ENCODE measurements around the gene L3MBTL4. TPM values are rescaled to one million over a fixed set of nuclear protein-coding genes. Genes with fewer than 3 reads are reported as not detected.
"Not testable (repeated sequence)": the region's sequence is repeated elsewhere in the genome, so short reads cannot be mapped to it uniquely, and the experiment has no call there.

The L3MBTL4 gene
- total RNA-seq, 1 donor from 2014 or later: 0.59 TPM

DNA sequence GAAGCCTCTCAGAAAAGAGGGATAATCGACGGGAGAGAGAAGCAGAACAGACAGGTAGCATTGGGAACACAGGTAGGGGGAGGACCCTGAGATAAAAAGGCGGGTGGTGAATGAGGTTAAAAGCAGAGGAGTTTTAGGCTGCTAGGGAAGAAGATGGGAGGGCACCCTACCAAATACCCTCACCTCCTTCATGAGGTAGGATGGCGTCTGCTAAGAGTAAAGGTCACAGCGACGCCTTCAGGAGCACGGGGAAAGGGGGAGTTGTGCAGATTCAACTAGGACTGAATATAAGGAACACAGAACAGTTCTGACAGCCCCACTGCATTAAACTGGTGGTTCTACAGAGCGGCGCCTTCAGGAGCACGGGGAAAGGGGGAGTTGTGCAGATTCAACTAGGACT is 142.6 kb downstream of the L3MBTL4 start:
- ATAC-seq (ENCODE audit: poor library complexity); DNase-seq; intact Hi-C loops (cut with DNase I): not testable (repeated sequence)

DNA sequence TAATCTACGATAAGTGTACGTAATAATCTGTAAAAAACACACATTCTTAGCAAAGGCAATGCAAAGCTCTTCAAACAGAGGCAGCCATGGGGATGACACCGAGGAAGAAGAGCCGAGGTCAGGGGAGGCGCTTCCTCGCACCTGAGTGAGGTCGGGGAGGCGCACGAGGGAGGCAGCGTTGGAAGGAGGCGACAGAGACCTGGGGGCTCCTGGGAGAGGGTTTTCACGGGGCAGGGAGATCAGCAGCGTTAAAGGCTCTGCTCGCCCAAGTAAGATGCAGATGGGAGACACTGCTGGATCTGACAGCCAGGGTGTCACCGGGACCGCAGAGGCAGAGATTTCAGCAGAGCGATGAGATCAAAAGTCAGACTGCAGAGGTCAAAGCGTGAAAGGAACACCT is 143.1 kb downstream of the L3MBTL4 start:
- intact Hi-C loops (cut with DNase I): no loop called here
- DNase-seq: no peak
- ATAC-seq (ENCODE audit: poor library complexity): no peak

DNA sequence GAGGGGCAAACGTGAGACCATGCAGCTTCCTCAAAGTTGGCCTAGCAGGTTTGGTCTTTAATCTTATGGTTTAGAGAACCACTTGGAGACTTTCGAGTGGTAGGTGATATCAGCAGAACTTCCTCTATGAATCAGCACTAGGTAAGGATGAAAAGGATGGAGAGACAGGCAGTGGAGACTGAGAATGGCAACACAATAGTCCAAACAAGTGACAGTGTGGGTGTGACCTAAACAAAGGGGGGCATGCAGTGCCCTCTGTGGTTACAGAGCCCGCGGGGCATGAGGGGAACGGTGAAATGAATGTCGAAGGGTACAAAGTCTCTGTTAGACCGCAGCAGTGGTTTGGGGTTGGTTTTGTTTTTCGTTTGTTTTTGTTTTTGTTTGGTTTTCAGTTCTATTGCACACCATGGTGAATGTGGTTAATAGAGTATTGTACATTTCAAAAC is 143.9 kb downstream of the L3MBTL4 start:
- intact Hi-C loops (cut with DNase I): no loop called here
- ATAC-seq (ENCODE audit: poor library complexity): no peak
- no peak for DNase-seq

DNA sequence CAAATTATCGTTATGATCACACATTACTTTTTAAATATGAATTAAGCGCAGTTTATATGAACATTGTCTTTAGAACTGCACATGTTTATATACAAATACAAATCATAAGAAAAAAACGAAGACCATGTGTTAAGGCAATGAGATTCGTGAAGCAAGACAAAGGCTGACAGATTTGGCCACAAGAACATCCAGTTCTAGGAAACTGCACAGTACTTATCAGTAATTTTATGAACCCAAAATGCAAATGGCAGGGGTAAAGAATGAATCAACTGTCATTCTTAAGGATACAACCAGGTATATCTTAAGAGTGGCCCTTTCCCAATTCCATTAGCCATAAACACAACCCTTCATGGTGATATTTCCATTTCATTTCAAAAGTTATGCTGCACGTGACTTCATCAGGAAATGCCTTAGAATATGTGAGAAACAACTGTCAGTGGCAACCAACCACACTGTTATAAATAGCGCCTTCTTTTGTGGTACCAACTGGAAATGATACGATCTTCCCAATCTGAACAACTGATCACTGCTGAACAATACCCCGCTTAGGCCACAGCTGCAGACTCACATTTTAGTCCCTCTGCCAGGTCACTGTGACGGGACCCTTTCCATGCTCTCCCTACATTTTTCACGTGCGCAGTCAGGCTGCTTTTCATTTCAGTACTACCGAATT is 144.9 kb downstream of the L3MBTL4 start:
- intact Hi-C loops (cut with DNase I): no loop called here
- ATAC-seq (ENCODE audit: poor library complexity) (no peak), DNase-seq (no peak)

DNA sequence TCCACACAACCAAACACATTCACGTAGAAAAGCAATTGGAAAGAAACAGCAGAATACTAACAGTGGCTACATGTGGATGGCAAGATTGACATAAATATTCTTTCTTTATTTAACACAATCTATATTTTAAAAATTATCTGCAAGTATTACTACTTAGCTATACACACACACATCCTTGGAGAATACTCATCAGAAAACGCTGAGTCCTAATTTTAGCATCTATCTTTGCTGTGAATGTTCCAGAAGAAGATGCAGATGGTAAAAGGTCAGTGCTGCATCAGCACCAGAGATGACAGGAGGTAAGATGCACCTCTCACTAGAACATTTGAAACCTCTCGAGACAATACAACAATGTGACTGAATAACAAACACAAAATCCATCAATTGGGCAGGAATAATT is 148.5 kb downstream of the L3MBTL4 start:
- no peak for ATAC-seq (ENCODE audit: poor library complexity)
- intact Hi-C loops (cut with DNase I): no loop called here
- DNase-seq: no peak

DNA sequence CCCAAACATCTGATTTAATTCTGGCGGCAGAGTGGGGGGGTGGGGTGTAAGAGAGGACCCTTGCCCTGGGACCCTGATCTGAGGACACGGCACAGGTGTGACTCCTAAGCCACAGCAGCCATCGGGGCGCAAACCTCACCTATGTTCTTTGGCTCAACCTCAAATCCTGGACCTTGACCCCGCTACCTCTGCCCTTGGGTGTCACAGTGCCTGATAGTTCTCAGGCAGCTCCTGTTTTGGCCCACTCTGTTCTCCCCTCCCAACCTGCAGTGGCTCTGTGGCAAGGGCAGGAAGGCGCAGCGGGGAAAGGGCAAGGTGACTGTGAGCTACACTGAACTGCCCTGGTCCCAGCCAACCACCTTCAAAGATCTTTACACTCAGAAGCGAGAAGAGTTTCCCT is 152.8 kb downstream of the L3MBTL4 start:
- intact Hi-C loops (cut with DNase I): no loop called here
- ATAC-seq (ENCODE audit: poor library complexity): no peak
- DNase-seq: no peak

DNA sequence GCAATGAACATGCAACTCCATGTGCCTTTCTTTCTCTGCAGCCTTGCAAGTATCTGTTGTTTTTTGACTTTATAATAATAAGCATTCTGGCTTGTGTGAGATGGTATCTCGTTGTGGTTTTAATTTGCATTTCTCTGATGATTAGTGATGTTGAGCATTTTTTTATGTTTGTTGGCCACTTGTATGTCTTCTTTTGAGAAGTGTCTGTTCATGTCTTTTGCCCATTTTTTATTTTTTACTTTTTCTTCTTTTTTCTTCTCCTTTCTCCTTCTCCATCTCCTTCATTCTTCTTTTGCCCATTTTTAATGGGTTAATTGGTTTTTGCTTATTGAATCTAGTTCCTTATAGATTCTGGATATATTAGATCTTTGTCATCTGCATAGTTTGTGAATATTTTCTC is 155.4 kb downstream of the L3MBTL4 start:
- ATAC-seq (ENCODE audit: poor library complexity); intact Hi-C loops (cut with DNase I); DNase-seq: not testable (repeated sequence)

DNA sequence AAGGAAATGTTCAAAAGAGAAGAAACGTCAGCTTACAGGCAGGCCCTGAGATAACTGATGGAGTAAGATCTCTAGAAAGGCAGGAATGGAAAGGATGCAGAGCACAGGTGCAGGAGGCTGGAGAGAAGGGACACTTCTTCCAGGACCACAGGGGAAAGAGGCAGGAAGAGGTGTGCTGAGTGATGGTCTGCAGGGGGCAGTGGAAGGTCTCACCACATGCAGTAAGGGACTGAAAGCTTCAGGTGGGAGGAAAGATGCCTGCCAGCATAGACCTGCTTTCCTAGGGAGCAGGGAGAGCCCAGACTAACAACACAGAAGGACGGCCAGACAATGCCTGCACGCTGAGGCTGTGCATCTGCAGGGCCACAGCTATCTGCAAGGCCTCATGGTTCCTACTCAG is 156.8 kb downstream of the L3MBTL4 start:
- intact Hi-C loops (cut with DNase I): no loop called here
- ATAC-seq (ENCODE audit: poor library complexity) (no peak), DNase-seq (no peak)

DNA sequence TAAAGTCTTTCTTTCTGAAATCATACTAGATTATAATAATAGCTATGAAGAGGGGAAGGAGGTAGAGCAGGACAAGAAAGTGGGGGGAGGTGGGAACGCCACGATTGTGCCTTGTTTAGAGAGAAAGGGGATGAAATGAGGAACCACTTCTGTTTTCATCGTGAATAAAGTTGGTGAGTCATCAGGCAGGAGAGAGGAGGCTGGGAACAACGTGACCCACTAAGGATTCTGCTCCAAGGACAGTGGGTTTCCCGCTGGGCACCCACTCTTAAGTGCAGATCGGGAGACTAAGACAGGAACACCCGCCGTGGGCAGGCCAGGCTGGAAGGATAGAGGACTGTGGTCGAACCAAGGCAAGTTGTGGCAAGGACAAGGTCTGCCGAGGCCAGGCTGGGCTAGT is 158.2 kb downstream of the L3MBTL4 start:
- intact Hi-C loops (cut with DNase I): no loop called here
- DNase-seq (no peak), ATAC-seq (ENCODE audit: poor library complexity) (no peak)

DNA sequence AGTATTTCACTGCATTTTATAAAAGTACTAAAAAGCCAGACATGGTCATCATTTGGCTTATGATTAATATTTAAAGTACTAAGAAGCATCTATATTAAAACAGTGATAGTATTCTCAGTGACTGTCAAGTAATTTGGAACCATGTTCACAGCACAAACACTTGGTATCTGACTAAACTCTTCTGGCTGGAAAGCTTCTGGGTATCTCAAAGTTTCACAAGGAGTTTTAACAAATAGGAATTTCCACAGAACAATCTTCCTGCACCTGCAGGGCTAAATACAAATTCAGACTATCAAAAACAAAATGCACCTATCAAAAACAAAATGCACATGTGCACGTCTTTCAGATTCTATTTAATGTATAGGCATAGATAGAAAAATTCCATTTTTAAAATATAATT is 158.8 kb downstream of the L3MBTL4 start:
- DNase-seq: no peak
- intact Hi-C loops (cut with DNase I): no loop called here
- ATAC-seq (ENCODE audit: poor library complexity): no peak

DNA sequence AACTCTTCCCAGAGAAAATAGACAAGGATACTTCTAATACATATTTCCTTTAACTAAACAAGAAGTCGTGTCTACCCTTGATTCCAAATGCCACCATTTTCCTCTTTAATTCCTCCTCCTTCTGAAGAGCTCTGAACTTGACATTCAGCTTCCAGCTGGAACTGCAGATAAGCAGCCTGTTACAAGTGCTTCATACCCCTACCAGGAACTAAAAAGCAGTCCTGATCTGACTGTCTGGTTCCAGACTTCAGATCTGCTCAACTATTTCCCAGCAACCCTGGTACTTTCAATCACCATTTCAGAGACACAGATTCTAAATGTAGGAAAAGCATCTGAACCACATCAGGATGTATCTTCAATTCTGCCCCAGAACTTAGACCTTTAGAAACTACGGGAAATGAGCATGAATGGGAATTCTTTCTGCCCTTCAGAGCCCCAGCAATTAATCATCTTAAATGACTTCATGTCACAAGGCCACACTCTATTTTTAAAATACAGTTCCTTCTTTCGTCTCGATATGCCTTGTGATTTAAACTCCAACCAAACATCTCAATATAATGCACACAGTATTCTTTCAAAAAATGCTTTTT is 159.5 kb downstream of the L3MBTL4 start:
- ATAC-seq (ENCODE audit: poor library complexity) (peak; percentile 27), DNase-seq (no peak)
- intact Hi-C loops (cut with DNase I): no loop called here

DNA sequence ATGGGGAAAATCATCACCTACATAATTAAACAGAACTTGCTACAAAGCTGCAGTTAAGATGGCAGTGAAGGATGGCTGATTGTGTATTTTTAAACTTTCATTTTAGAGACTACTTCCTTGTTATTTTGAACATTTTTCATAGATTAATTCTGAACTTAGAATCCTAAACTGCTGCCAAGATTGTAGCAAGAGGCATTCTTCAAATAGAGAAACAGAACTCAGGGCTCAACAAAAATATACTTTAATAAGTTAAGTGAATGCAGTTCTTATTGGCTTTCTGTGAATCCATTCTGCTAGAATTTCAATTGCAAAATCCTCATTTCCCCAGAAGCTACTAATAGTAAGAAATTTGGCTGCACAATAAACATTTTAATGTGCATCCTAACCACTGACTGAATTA is 160.3 kb downstream of the L3MBTL4 start:
- DNase-seq: no peak
- intact Hi-C loops (cut with DNase I): no loop called here
- ATAC-seq (ENCODE audit: poor library complexity): no peak

DNA sequence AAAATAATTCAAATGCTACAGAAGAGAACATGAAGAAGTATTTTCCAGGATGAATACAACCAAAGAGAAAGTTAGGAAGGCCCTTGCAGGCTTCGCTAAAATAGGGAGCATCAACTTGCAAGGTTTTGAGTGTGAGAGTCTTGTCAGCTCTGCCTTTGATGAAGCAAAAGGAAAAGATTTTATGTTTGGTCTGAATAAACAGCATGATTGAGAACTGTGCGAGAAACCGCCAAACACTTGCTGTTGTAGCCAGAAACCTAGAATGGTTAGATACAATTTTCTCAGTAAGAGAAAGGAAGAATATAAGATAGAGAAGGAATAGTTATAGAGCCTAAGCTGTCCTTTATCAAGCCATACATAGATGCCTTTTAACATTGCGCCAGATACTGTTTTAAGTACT is 163.6 kb downstream of the L3MBTL4 start:
- ATAC-seq (ENCODE audit: poor library complexity) (no peak), DNase-seq (no peak)
- intact Hi-C loops (cut with DNase I): no loop called here

DNA sequence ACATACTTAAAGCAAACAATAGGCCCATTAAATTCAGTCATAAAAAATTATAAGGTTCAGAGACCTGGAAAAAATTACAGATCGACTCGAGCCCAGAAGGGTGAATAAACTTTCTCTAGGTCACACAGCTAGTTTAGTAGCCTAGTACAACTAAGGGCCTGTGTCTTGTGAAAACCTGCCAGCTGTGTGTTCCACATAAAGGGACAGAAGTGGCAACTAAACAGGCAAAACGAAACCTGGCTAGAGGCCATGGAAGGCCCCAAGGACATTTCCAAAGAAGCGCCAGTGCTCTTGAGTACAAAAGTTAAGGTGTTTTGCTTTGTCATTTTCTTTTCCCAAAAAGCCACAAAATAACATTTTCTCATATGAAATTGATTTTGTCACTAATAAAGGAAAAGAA is 164.9 kb downstream of the L3MBTL4 start:
- ATAC-seq (ENCODE audit: poor library complexity): no peak
- intact Hi-C loops (cut with DNase I): no loop called here
- DNase-seq: no peak

DNA sequence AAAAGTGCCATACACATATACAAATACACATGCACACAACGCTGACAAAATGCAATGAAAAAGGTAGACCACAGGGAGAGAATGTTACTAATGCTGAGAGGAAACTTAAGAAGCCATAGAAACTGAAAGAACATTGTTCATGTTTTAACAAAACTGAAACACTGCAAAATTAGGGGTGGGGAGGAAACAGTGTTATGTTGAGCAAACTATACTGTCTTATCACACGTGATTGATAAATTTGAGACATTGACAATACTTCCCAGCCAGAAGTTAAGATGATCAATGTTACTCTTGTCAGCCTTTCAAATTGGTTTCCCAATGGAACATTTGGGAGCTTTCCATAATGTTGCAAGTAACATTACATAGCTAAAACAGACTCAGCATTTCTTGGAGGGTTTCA is 165.5 kb downstream of the L3MBTL4 start:
- DNase-seq (no peak), ATAC-seq (ENCODE audit: poor library complexity) (no peak)
- intact Hi-C loops (cut with DNase I): no loop called here

DNA sequence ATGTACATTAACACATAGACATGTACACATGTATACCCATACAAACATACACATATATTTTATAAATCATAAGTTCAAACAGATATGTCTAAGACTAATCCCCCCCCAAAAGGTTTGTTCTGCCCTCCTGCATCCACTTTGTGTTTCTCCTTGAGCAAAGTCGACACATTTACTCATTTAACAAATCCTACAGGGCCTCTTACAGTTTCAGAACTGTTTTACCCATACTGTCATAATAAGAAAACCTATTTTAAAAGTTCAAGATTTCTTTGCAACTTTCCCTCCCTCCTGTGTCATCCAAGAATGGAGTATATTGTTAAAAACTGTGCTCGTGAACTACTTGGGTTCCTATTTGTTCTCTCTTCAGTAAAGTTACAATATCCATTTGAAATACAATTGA is 166.7 kb downstream of the L3MBTL4 start:
- DNase-seq (no peak), ATAC-seq (ENCODE audit: poor library complexity) (no peak)
- intact Hi-C loops (cut with DNase I): no loop called here

DNA sequence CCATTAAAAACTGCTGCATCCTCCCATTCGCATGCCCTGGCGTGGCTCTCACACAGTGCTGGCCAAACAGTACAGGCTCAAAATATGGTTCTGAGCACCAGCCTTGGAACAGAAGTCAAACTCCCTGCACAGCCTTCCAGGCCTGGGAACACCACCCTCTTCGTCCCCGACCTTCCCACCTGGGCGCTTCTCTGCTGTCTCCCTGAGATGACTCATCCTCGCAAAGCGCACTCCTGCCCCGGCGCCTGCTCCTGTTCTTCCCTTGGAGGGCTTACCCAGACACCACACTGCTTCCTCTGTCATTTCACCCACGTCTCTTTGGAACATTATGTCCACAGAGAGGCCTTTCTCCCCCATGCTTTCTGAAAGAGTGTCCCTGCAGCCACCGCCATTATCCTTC is 172.7 kb downstream of the L3MBTL4 start:
- DNase-seq: no peak
- ATAC-seq (ENCODE audit: poor library complexity): no peak
- intact Hi-C loops (cut with DNase I): no loop called here

DNA sequence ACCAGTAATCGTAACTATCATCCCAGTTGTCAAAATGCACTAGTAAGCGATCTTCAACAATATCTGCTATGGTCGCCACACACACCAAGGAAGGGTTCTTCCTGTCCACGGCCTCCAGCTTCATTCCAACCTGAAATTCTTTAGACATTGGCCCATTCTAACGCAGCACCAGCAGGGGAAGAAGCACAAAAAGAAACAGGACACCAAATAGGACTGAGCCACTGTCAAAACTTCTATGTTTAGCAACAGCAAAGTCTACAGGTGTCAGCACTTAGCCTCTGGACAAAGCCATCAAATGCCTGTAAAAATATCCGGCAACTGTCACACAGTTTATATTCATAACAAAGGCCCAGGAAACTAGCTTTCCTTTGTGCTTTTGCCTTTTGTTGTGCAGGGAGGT is 175.0 kb downstream of the L3MBTL4 start:
- intact Hi-C loops (cut with DNase I): no loop called here
- DNase-seq: no peak
- ATAC-seq (ENCODE audit: poor library complexity): no peak

DNA sequence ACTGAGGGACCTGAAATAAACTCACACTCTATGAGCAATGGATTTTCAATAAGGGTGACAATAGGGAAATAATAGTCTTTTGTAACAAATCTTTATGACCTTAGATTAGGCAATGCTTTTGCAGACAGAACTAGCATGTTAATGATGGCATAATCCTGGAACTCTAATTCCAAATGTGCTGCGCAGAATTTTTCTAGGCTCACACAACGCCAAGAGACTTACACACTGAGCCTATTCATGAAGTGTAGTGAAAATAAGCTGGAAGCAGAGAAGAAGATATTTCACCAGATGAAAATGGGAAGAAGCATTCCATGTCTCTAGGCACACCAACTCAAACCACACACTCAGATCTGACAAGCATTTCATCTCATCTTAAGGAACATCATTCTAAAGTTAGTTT is 178.5 kb downstream of the L3MBTL4 start:
- DNase-seq (no peak), ATAC-seq (ENCODE audit: poor library complexity) (no peak)
- intact Hi-C loops (cut with DNase I): no loop called here

DNA sequence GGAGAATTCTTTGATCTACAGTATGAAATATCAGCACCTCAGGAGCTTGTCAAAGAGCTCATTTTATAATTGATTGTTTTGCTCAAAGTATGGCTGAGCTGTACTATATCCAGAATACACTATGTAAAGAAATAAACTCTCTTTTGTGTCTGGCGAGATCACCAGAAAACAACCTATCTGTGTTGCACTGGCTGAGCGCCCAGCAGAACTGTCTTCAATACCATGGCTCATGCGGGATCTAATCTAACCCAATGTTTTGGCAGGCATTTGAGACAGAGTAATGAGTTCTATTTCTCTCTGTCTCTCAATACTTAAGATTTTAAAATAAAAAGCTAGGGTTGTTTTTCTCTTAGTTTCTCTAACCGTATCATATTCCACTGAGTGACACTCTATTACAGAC is 192.4 kb downstream of the L3MBTL4 start:
- no peak for ATAC-seq (ENCODE audit: poor library complexity)
- intact Hi-C loops (cut with DNase I): loop anchor here (10.0 kb wide), 1 partner anchor 337 kb away; no protein-coding TSS in a partner anchor
- DNase-seq: no peak

DNA sequence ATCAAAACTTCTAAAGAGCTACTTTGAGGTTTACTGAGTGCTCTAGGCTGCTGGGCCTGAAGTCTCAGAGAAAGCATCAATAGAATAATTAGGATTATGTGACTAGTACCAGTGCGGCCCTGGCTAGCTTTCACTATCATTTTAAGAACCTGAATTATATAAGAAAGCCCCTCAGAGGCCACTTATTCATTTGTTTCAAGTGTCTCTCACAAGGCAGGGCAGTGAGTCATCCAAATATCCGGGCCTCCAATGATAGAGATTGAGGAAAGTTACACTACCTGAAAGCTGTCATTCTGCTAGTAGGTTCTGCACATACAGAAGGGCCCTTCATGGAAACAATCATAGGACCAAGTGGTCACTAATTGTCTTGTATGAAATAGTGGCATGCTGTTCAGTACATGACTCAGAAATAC is 193.1 kb downstream of the L3MBTL4 start:
- DNase-seq (no peak), ATAC-seq (ENCODE audit: poor library complexity) (no peak)
- intact Hi-C loops (cut with DNase I): loop anchor here (10.0 kb wide), 1 partner anchor 337 kb away; no protein-coding TSS in a partner anchor
